Right cardiac atrium (tissue), 5 donors: ENCODE data around the gene POU2AF2. TPM values are rescaled to one million over a fixed set of nuclear protein-coding genes. Genes with fewer than 3 reads are reported as not detected.
"Not testable (repeated sequence)": the region's sequence is repeated elsewhere in the genome, so short reads cannot be mapped to it uniquely, and the experiment has no call there.

Source experiments
- ATAC-seq, 2 donors: fragments of 200-7000 bp; cut with Tn5 transposase; one replicate each; pipeline versions ENCODE4 v1.8.0 to v1.9.1; 2020; ENCODE audit warnings: moderate library complexity in 2 of 2, mild to moderate bottlenecking in 1 of 2
- DNase-seq, 3 donors: peaks; one replicate each; pipeline ENCODE4 v3.0.0-alpha.2; 2020
- H3K27ac ChIP-seq: one replicate; pipeline ENCODE4 v1.5.1; 2013; ENCODE audit warnings: mild to moderate bottlenecking, low read length, control low read depth, moderate library complexity
- H3K27me3 ChIP-seq: one replicate; pipeline ENCODE4 v1.6.1; 2013; ENCODE audit not compliant: control insufficient read depth, insufficient read depth
- H3K4me1 ChIP-seq: one replicate; pipeline ENCODE4 v1.6.1; 2013; ENCODE audit warnings: low read length; ENCODE audit not compliant: control insufficient read depth, insufficient read depth
- H3K4me3 ChIP-seq: one replicate; pipeline ENCODE4 v1.5.1; 2013; ENCODE audit warnings: low read length, control low read depth
- H3K9me3 ChIP-seq: one replicate; pipeline ENCODE4 v1.6.1; 2013; ENCODE audit warnings: low read length; ENCODE audit not compliant: control insufficient read depth
- WGBS: extraction: QIAGEN DNeasy Blood & Tissue Kit; methylation state at CpG from one replicate; pipeline ENCODE4 v1.1.7; 2013; 5-methylcytosine and 5-hydroxymethylcytosine counted together
- intact Hi-C, 4 donors: fragments of 100-400 bp; cut with DNase I; formaldehyde crosslinking; loops; one replicate each; pipeline versions ENCODE4 v1.11.0 to v1.14.0; 2022 to 2023
- polyA plus RNA-seq: library from polyadenylated mRNA; stranded (reverse); fragments of 200-250 nt; gene quantifications from one replicate; pipeline ENCODE4 v1.2.3, GENCODE V29; 2013
- total RNA-seq, 4 donors: library from RNA; stranded (reverse); fragmentation: NEBNext Ultra II Directional; extraction: Animal tissue kit (Norgen Biotek cat#: 25700); gene quantifications; one replicate each; pipeline ENCODE4 v1.2.1, GENCODE V29; 2021
- donor health status: healthy with polysubstance abuse.
- donor health status: DM: no; HTN: yes; CAD: no.
- donor health status: DM: no; HTN: no; CAD: no.
- donor health status: DM: no; HTN: yes; CAD: no; lungs with severe emphysema.
- donor health status: DM: yes; HTN: yes; CAD: no.

The POU2AF2 gene
- total and polyA plus RNA-seq, 5 donors = not detected

DNA sequence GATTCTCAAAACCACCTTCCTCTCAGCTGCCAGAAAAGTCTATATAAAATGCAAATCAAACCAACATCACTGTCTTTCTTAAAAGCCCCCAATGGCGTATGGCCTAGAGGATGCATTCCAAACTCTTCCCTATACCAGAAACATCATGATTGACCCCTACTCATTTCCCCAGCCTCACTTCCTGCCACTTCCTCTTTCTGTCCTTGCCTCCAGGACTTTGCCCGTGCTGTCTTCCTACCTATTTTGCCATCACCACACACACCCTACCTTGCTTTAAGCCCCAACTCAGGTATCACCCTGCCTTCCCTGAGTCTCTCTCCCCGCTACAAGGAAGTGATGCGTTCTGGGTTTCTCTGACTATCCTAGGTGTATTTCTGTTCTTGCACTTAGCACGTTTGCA, 8.1 kb downstream of the POU2AF2 start:
- DNase-seq (no peak), ATAC-seq (no peak)
- WGBS = 74% methylated on average over 5 of the region's 5 CpGs
- H3K27me3 ChIP-seq = no peaks in the 10 kb centered on the region
- intact Hi-C loops = no loop called here
- no peak overlapping the region for H3K4me3 ChIP-seq
- no peaks in the 10 kb centered on the region for H3K9me3 ChIP-seq
- no peak overlapping the region for H3K27ac ChIP-seq
- no peaks in the 10 kb centered on the region for H3K4me1 ChIP-seq

DNA sequence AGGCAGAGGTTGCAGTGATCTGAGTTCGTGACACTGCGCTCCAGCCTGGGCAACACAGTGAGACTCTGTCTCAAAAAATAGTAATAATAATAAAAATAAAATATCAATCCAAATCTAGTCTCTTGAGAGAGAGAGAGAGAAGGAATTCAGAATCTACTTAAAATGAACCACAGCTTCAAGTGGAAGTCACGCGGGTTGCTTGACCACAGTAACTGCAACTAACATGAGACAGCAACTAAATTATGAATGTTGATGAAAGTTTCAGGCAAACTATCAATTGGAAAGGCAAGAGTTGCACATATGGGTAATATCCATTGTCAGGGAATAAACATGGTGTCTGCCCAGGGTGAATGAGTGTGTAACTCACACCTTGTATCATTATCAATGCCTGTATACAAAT, 12.5 kb downstream of the POU2AF2 start:
- intact Hi-C loops = no loop called here
- no peaks in the 10 kb centered on the region for H3K9me3 ChIP-seq
- H3K27ac ChIP-seq = no peak overlapping the region
- no peaks in the 10 kb centered on the region for H3K27me3 ChIP-seq
- H3K4me1 ChIP-seq = no peaks in the 10 kb centered on the region
- 87% methylated on average over 4 of the region's 4 CpGs for WGBS
- ATAC-seq = no peak
- no peak overlapping the region for H3K4me3 ChIP-seq
- DNase-seq = no peak

DNA sequence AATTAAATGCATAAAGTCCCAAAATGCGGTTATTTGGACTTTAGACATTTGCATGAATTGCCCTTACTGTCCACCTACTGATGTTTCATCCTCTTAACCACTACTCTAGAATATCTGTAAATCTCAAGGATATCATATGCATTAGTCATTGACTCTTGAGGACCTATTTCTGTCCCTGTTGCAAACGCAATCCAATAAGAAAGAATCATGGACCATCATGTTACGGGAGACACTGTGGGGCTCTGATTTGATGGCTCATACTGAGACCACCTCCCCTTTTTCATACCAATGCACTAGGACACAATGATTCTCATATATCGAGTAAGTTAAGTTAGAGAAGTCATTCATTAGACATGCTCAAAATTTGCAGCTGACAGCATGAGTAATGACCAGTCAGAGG, 14.4 kb downstream of the POU2AF2 start:
- Histone ChIP-seq H3K4me1 (no peaks in the 10 kb centered on the region), H3K27me3 (no peaks in the 10 kb centered on the region), H3K4me3 (no peak overlapping the region), H3K9me3 (no peaks in the 10 kb centered on the region), H3K27ac (no peak overlapping the region)
- no peak for DNase-seq
- WGBS = 88% methylated on average over 4 of the region's 4 CpGs
- intact Hi-C loops = no loop called here
- no peak for ATAC-seq

DNA sequence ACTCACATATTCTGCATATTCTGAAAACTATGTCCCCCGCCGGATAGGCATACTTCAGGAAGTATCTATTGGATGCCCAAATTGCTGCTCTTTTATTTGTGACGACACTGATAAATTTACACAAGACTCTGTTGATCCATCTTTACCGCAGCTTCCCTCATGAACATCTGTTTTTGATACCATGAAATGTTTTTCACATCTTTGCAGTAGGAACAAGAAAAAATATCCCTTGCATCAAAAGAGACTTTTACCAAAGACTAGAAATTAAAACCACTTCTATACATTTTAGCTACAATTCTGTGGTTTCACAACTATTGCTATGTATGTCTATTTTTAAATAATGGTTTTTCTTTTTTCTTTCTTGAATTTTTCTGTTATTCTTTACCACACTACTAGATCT, 15.3 kb downstream of the POU2AF2 start:
- no peak for ATAC-seq
- 86% methylated on average over 4 of the region's 4 CpGs for WGBS

DNA sequence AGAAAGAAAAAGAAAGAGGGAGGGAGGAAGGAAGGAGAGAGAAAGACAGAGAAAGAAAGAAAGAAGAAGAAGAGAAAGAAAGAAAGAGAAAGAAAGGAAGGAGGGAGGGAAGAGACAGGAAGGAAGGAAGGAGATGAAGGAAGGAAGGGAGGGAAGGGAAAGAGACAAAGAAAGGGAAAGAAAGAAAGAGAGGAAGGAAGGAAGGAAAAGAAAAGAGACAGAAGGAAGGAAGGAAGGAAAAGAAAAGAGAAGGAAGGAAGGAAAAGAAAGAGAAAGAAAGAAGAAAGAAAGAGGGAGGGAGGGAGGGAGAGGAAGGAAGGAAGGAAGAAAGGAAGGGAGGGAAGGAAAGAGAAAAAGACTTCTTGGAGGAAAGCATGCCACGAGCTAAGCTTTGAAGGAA, 19.1 kb downstream of the POU2AF2 start:
- Histone ChIP-seq H3K9me3 (no peaks in the 10 kb centered on the region), H3K4me3 (no peak overlapping the region), H3K27ac (no peak overlapping the region), H3K4me1 (no peaks in the 10 kb centered on the region), H3K27me3 (no peaks in the 10 kb centered on the region)
- DNase-seq (no peak), ATAC-seq (no peak)
- intact Hi-C loops = no loop called here
- 73% methylated on average over 1 of the region's 1 CpG for WGBS

More for the DNA sequence above, 15.3 kb downstream of the POU2AF2 start:
- Histone ChIP-seq H3K4me3 (no peak overlapping the region), H3K4me1 (no peaks in the 10 kb centered on the region), H3K9me3 (no peaks in the 10 kb centered on the region), H3K27ac (no peak overlapping the region), H3K27me3 (no peaks in the 10 kb centered on the region)
- intact Hi-C loops = no loop called here
- DNase-seq = no peak

DNA sequence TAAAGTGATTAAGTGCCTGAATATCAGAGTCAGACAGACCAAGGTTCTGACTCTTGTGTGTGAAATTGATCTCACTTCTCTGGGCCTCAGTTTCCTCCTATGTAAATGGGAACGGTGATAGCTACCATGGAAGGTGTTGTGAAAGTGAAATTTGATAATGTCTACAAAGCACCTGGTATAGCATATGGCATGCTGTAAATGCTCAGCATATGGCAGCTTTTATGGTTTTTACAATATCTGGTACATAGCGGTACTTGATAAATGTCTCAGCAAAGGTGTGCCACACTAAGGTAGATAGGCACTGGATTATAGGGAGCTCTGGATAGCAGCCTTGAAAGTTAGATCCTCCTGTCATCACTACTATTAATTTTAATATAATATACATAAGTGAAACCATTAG, 19.9 kb downstream of the POU2AF2 start:
- H3K9me3 ChIP-seq = no peaks in the 10 kb centered on the region
- ATAC-seq = no peak
- H3K4me1 ChIP-seq = no peaks in the 10 kb centered on the region
- no peak overlapping the region for H3K4me3 ChIP-seq
- H3K27ac ChIP-seq = no peak overlapping the region
- no peaks in the 10 kb centered on the region for H3K27me3 ChIP-seq
- DNase-seq = no peak
- intact Hi-C loops = no loop called here
- 96% methylated on average over 2 of the region's 2 CpGs for WGBS

DNA sequence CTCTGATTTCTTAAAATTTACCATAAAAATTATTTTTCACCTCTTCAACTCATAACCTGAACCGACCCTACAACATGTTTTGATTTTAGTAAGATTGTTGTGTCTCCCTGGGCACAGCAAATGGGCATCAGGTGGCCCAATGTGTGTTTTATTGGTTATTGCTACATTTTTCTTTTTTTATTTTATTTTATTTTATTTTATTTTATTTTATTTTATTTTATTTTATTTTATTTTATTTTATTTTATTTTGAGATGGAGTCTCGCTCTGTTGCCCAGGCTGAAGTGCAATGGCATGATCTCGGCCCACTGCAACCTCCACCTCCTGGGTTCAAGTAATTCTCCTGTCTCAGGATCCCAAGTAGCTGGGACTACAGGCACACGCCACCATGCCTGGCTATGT, 22.8 kb downstream of the POU2AF2 start:
- DNase-seq, H3K27ac ChIP-seq, intact Hi-C loops, H3K27me3 ChIP-seq, H3K9me3 ChIP-seq, H3K4me1 ChIP-seq, H3K4me3 ChIP-seq, ATAC-seq: not testable (repeated sequence)
- 82% methylated on average over 4 of the region's 4 CpGs for WGBS

DNA sequence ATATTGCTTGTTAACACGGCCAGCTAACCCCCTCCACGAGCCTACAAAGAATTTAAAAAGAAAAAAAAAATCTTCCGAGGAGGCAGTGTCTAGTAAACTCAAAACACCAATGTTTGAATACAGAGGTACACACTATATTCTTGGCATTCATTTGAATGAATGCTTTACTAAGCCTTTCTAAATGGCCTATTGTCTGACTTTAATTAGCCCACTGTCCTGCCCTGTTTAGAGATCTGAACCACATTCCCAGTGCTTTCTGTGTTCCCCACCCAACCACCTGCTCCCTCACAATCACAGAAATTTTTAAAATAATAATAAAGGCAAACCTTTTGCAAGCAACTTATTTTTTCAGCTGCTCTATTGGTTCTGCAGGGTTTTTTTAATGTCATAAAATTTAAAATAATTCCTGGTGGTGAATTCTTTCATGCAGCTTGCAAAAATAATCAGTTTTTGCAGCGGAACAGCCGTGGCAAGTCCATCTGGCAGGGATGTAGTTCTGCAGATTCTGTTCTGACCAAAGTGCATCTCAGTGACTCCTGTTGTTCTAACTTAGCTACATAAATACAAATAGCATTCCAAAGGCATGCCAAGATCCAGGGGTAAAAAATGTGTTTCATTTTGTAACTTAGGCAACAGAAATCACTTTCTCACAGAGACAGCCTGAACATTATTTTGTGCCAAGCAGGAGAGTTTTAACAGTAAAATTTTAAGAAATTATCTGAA, 23.8 kb downstream of the POU2AF2 start:
- no peaks in the 10 kb centered on the region for H3K4me1 ChIP-seq
- no peaks in the 10 kb centered on the region for H3K9me3 ChIP-seq
- intact Hi-C loops = no loop called here
- ATAC-seq (no peak), DNase-seq (no peak)
- WGBS = 55% methylated on average over 5 of the region's 5 CpGs
- no peak overlapping the region for H3K4me3 ChIP-seq
- H3K27ac ChIP-seq = no peak overlapping the region
- H3K27me3 ChIP-seq = no peaks in the 10 kb centered on the region

DNA sequence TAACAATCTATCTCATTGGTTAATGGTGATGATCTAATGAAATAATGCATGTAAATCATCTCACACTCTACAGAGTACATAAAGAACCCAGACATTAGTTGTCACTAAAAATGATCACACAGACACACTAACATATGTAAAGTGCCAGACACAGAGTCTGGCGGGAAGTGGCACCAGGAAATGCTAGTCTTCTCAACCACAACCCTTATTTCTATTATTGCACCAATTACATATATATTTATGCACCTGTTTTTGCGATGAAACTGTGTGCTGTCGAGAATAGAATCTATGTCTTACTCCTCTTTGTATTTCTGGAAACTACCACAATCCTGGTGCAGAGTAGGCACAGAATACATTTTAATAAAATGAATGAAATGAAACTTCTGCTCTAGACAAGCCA, 26.9 kb downstream of the POU2AF2 start:
- ATAC-seq (no peak), DNase-seq (no peak)
- Histone ChIP-seq H3K4me3 (no peak overlapping the region), H3K27me3 (no peaks in the 10 kb centered on the region), H3K27ac (no peak overlapping the region), H3K4me1 (no peaks in the 10 kb centered on the region), H3K9me3 (no peaks in the 10 kb centered on the region)
- intact Hi-C loops = no loop called here
- WGBS = 89% methylated on average over 3 of the region's 3 CpGs

DNA sequence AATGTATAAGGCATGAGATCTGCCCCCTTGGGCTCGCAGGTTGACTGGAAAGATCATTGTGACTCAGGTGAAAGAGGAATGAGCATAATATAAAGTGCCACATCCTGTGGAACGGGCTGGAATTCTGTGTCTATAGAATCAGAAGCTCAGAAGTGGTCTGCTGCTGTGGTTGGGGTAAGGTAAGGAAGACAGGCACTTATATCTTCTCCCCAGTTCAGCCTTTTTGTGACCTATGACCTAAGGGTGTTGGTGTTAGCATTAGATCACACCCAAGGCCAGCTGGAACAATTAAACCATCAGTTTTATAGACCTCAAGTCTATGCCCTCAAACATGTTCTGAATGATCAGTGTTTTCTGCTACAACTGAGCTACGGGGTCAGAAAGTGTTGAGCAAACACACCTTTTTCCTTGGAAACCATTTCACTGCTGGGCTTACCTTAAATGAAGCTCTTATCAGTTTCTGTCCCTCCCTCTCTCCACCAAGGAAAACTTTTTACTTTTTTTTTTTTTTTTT, 37.1 kb downstream of the POU2AF2 start:
- no peak overlapping the region for H3K4me3 ChIP-seq
- no peak overlapping the region for H3K27ac ChIP-seq
- no peaks in the 10 kb centered on the region for H3K27me3 ChIP-seq
- no peaks in the 10 kb centered on the region for H3K9me3 ChIP-seq
- WGBS = 67% methylated on average over 3 of the region's 3 CpGs
- ATAC-seq (no peak), DNase-seq (no peak)
- intact Hi-C loops = loop anchor here (2.0 to 5.0 kb wide), 2 partner anchors 164 to 165 kb away; no protein-coding TSS in a partner anchor
- no peaks in the 10 kb centered on the region for H3K4me1 ChIP-seq

DNA sequence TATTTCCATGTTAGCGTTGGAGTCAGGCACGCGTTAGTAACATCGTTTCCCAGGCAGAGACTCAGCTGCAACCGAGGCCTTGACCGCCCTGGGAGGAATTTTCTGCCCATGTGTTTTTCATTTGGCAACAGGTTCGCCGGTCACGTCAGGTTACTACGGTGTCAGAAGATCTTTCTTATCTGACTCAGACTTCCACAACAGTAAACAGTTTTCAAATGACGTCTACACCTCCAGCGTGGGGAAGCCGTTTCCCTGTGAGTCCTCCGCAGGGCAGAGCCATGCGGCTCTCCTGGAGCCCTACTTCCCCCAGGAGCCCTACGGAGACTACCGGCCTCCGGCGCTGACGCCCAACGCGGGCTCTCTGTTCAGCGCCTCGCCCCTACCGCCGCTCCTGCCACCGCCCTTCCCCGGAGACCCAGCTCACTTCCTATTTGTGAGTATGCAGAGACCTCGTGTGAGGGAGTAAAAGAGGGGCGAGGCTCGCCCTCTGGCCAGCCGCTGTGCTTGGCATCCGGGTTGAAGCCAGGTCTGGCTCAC, 38.5 kb downstream of the POU2AF2 start:
- Histone ChIP-seq H3K4me3 (no peak overlapping the region), H3K9me3 (no peaks in the 10 kb centered on the region), H3K27ac (no peak overlapping the region), H3K27me3 (no peaks in the 10 kb centered on the region), H3K4me1 (no peaks in the 10 kb centered on the region)
- intact Hi-C loops = loop anchor here (2.0 to 5.0 kb wide), 3 partner anchors 139 to 163 kb away; no protein-coding TSS in a partner anchor
- 65% methylated on average over 33 of the region's 33 CpGs for WGBS
- DNase-seq = peak; percentile 29 to 62 (median 55)
- peak; percentile 58 to 74 for ATAC-seq
